ENCODE data around the gene REEP3.

REEP3 gene

DNA sequence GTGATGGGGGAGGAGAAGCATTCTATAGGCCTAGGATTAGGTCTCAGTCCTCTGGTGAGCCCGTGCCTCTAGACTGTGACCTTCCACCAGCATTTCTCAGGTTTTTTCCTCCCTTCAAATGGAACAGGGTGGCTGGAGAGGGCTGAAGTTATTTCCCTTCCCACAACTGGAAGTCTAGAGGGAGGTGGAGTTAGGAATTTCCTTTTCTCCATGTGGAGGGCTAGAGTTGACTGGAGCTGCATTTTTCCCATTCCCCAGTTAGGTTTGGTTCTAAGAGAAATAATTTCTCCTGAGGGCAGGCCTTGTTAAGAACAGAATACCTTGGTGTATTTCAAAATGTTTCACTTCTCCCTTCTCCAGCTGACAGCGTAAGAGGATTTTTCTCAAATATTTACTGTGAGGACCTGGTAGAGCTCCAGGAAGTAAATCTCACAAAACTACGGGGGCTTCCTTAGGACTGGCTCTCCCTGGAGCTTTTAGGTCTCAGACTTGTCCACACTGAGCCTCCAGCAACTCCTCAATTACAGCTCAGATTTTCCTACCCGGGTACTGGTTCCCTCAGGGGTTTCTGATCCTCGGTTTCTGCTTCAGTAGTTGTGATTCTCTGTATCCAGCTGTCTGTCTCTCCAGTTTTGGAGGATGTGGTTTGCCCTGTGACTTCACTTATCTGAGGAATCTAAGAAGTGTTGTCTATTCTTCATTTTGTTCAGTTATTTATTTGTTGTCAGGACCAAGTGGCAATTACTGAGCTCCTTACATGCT is 6.0 kb upstream of the REEP3 start:
- no peaks in the 10 kb centered on the region for H3K9me3 ChIP-seq (ENCODE audit: control insufficient read depth, low read length)
- no peaks in the 10 kb centered on the region for H3K36me3 ChIP-seq (ENCODE audit: control insufficient read depth, insufficient read depth, low read length)
- H3K79me2 ChIP-seq = peaks cover 63% of the 10 kb centered on the region
- H3K27me3 ChIP-seq (ENCODE audit: control insufficient read depth, insufficient read depth, low read length) = no peaks in the 10 kb centered on the region
- no peak overlapping the region for H3K4me3 ChIP-seq (ENCODE audit: low read depth, low read length)
- no peak overlapping the region for H3K9ac ChIP-seq
- no peak overlapping the region for H3K4me2 ChIP-seq (ENCODE audit: low read length)
- peaks cover 25% of the 10 kb centered on the region for H3K4me1 ChIP-seq
- TF ChIP-seq CTCF (IDR thresholded peaks at IDR 0.05) = no peak
- H3K27ac ChIP-seq = no peak overlapping the region
- H2AFZ ChIP-seq = no peak overlapping the region

GRCh38 chr10:63516207-63516606 is 5.0 kb upstream of the REEP3 start:
- H3K27ac ChIP-seq = no peak overlapping the region
- H3K4me2 ChIP-seq (ENCODE audit: low read length) = no peak overlapping the region
- TF ChIP-seq CTCF (IDR thresholded peaks at IDR 0.05) = no peak
- no peak overlapping the region for H2AFZ ChIP-seq
- H3K4me1 ChIP-seq = peaks cover 25% of the 10 kb centered on the region
- peaks cover 61% of the 10 kb centered on the region for H3K79me2 ChIP-seq
- H3K9me3 ChIP-seq (ENCODE audit: control insufficient read depth, low read length) = no peaks in the 10 kb centered on the region
- H3K36me3 ChIP-seq (ENCODE audit: control insufficient read depth, insufficient read depth, low read length) = no peaks in the 10 kb centered on the region
- H3K9ac ChIP-seq = no peak overlapping the region
- no peaks in the 10 kb centered on the region for H3K27me3 ChIP-seq (ENCODE audit: control insufficient read depth, insufficient read depth, low read length)
- H3K4me3 ChIP-seq (ENCODE audit: low read depth, low read length) = no peak overlapping the region

- Histone ChIP-seq H3K9ac (no peak overlapping the region), H3K4me1 (peaks cover 35% of the 10 kb centered on the region), H3K27me3 (ENCODE audit: control insufficient read depth, insufficient read depth, low read length) (no peaks in the 10 kb centered on the region)
Measured at GRCh38 chr10:63518690-63519288, 2.4 kb upstream of the REEP3 start.

GRCh38 chr10:63521416-63522276 is 445 bp downstream of the REEP3 start:
- peak overlapping the region; percentile 77 for H3K4me3 ChIP-seq (ENCODE audit: low read depth, low read length)

More at GRCh38 chr10:63518690-63519288, 2.4 kb upstream of the REEP3 start:
- H3K4me3 ChIP-seq (ENCODE audit: low read depth, low read length) = no peak overlapping the region
- TF ChIP-seq CTCF (IDR thresholded peaks at IDR 0.05) = no peak
- H2AFZ ChIP-seq = no peak overlapping the region
- no peaks in the 10 kb centered on the region for H3K9me3 ChIP-seq (ENCODE audit: control insufficient read depth, low read length)
- no peaks in the 10 kb centered on the region for H3K36me3 ChIP-seq (ENCODE audit: control insufficient read depth, insufficient read depth, low read length)
- H3K27ac ChIP-seq = peak overlapping the region; percentile 17
- no peak overlapping the region for H3K4me2 ChIP-seq (ENCODE audit: low read length)
- peaks cover 53% of the 10 kb centered on the region for H3K79me2 ChIP-seq

More at GRCh38 chr10:63521416-63522276, 445 bp downstream of the REEP3 start:
- Histone ChIP-seq H3K4me1 (peaks cover 27% of the 10 kb centered on the region), H2AFZ (peak overlapping the region; percentile 88), H3K36me3 (ENCODE audit: control insufficient read depth, insufficient read depth, low read length) (no peaks in the 10 kb centered on the region), H3K9ac (peak overlapping the region; percentile 81), H3K79me2 (peaks cover 56% of the 10 kb centered on the region), H3K27ac (peak overlapping the region; percentile 95), H3K4me2 (ENCODE audit: low read length) (peak overlapping the region; percentile 79), H3K27me3 (ENCODE audit: control insufficient read depth, insufficient read depth, low read length) (no peaks in the 10 kb centered on the region), H3K9me3 (ENCODE audit: control insufficient read depth, low read length) (no peaks in the 10 kb centered on the region)
- no peak for TF ChIP-seq CTCF (IDR thresholded peaks at IDR 0.05)

All from parathyroid adenoma (tissue), 2 donors.